ENCODE measurements around the gene TMEM247.
"Not testable (repeated sequence)": the region's sequence is repeated elsewhere in the genome, so short reads cannot be mapped to it uniquely, and the experiment has no call there.

Gene TMEM247

GRCh38 chr2:46518861-46519260 is 39.5 kb downstream of the TMEM247 start:
- no peak for DNase-seq

GRCh38 chr2:46519265-46519664 is 39.9 kb downstream of the TMEM247 start:
- DNase-seq, result no peak

- DNase-seq, result no peak
These were observed 40.9 kb downstream of the TMEM247 start for GRCh38 chr2:46520130-46520711.

- no peak for DNase-seq
These were observed 41.9 kb downstream of the TMEM247 start for GRCh38 chr2:46521215-46521683.

GRCh38 chr2:46522385-46522784 is 43.0 kb downstream of the TMEM247 start:
- not testable (repeated sequence) for DNase-seq

GRCh38 chr2:46525522-46526155 is 46.3 kb downstream of the TMEM247 start:
- DNase-seq, result no peak

GRCh38 chr2:46528880-46529279 is 49.5 kb downstream of the TMEM247 start:
- no peak for DNase-seq

- DNase-seq, result no peak
These were observed 51.3 kb downstream of the TMEM247 start for GRCh38 chr2:46530639-46531038.

- no peak for DNase-seq
These were observed 52.5 kb downstream of the TMEM247 start for GRCh38 chr2:46531863-46532262.
